SKM-1 treated with dmso at 0.1 percent for 144 hours (cell line): ENCODE data around the gene C7orf57.
"Not testable (repeated sequence)": the region's sequence is repeated elsewhere in the genome, so short reads cannot be mapped to it uniquely, and the experiment has no call there.

Source experiments
- DNase-seq: peaks from one replicate; lab custom pipeline; 2025; ENCODE audit not compliant: unreplicated experiment; lab: John Stamatoyannopoulos, UW

C7orf57 gene

GRCh38 chr7:48033922-48034321, 1.4 kb upstream of the C7orf57 start:
- no peak for DNase-seq

- DNase-seq = no peak
These were observed 680 bp downstream of the C7orf57 start for GRCh38 chr7:48035967-48036478.

GRCh38 chr7:48038815-48039506, 3.6 kb downstream of the C7orf57 start:
- no peak for DNase-seq

GRCh38 chr7:48040944-48041652, 5.8 kb downstream of the C7orf57 start:
- no peak for DNase-seq

GRCh38 chr7:48041653-48041970, 6.3 kb downstream of the C7orf57 start:
- DNase-seq = no peak

GRCh38 chr7:48042216-48042615, 6.9 kb downstream of the C7orf57 start:
- no peak for DNase-seq

GRCh38 chr7:48042636-48043035, 7.3 kb downstream of the C7orf57 start:
- no peak for DNase-seq

- DNase-seq = no peak
These were observed 9.9 kb downstream of the C7orf57 start for GRCh38 chr7:48045195-48045765.

GRCh38 chr7:48046458-48046857, 11.1 kb downstream of the C7orf57 start:
- DNase-seq = no peak

GRCh38 chr7:48048113-48048512, 12.8 kb downstream of the C7orf57 start:
- DNase-seq = no peak

- no peak for DNase-seq
These were observed 14.5 kb downstream of the C7orf57 start for GRCh38 chr7:48049850-48050249.

GRCh38 chr7:48052748-48053147, 17.4 kb downstream of the C7orf57 start:
- no peak for DNase-seq

- DNase-seq = no peak
These were observed 18.4 kb downstream of the C7orf57 start for GRCh38 chr7:48053736-48054135.

- DNase-seq = peak; percentile 58
These were observed 23.6 kb downstream of the C7orf57 start for GRCh38 chr7:48058990-48059389.

- no peak for DNase-seq
These were observed 24.4 kb downstream of the C7orf57 start for GRCh38 chr7:48059706-48060105.

GRCh38 chr7:48063985-48064384, 28.6 kb downstream of the C7orf57 start:
- DNase-seq = no peak

- no peak for DNase-seq
These were observed 32.1 kb downstream of the C7orf57 start for GRCh38 chr7:48067475-48067874.

GRCh38 chr7:48074204-48074654, 38.9 kb downstream of the C7orf57 start:
- DNase-seq = no peak

- no peak for DNase-seq
These were observed 42.1 kb downstream of the C7orf57 start for GRCh38 chr7:48077423-48077822.

- no peak for DNase-seq
These were observed 43.1 kb downstream of the C7orf57 start for GRCh38 chr7:48078470-48078869.

- not testable (repeated sequence) for DNase-seq
These were observed 47.0 kb downstream of the C7orf57 start for GRCh38 chr7:48082378-48082777.
